ENCODE data around the gene PRXL2A. TPM values are rescaled to one million over a fixed set of nuclear protein-coding genes. Genes with fewer than 3 reads are reported as not detected.
A peak's percentile ranks its signal among the peaks of the same experiment; 100 is the strongest.

PRXL2A gene
- total RNA-seq, 4 donors from 2014 or later: 65.1 to 106 (median 89.0) TPM

- peak in 1 of 2 donors; percentile 12 for DNase-seq (ENCODE audit: low spot score in 2 of 2)
- no peak overlapping the region for H3K4me3 ChIP-seq (ENCODE audit: low read depth, poor library complexity, severe bottlenecking)
- intact Hi-C loops (cut with DNase I; ENCODE audit: low total_unique reads): no loop called here
- WGBS, 2 donors: 22 to 32% methylated on average over 4 of the region's 4 CpGs
- TF ChIP-seq POLR2A (IDR thresholded peaks at IDR 0.05): no peak
- TF ChIP-seq CTCF (IDR thresholded peaks at IDR 0.05): no peak
Observed at GRCh38 chr10:80406204-80406603, 2.1 kb upstream of the PRXL2A start.

GRCh38 chr10:80407812-80408241, 524 bp upstream of the PRXL2A start:
- intact Hi-C loops (cut with DNase I; ENCODE audit: low total_unique reads): no loop called here
- WGBS, 2 donors: 27 to 30% methylated on average over 16 of the region's 16 CpGs
- DNase-seq (ENCODE audit: low spot score in 2 of 2): peak in 1 of 2 donors; percentile 86
- peak overlapping the region; percentile 52 for H3K4me3 ChIP-seq (ENCODE audit: low read depth, poor library complexity, severe bottlenecking)
- TF ChIP-seq POLR2A (IDR thresholded peaks at IDR 0.05): no peak
- no peak for TF ChIP-seq CTCF (IDR thresholded peaks at IDR 0.05)

GRCh38 chr10:80409121-80409520, 770 bp downstream of the PRXL2A start:
- no peak for DNase-seq (ENCODE audit: low spot score in 2 of 2)
- TF ChIP-seq CTCF (IDR thresholded peaks at IDR 0.05): no peak
- no peak for TF ChIP-seq POLR2A (IDR thresholded peaks at IDR 0.05)
- 30 to 39% methylated on average over 12 of the region's 12 CpGs for WGBS, 2 donors
- H3K4me3 ChIP-seq (ENCODE audit: low read depth, poor library complexity, severe bottlenecking): no peak overlapping the region
- intact Hi-C loops (cut with DNase I; ENCODE audit: low total_unique reads): no loop called here

- WGBS, 2 donors: 42 to 57% methylated on average over 2 of the region's 2 CpGs
- intact Hi-C loops (cut with DNase I; ENCODE audit: low total_unique reads): no loop called here
- no peak overlapping the region for H3K4me3 ChIP-seq (ENCODE audit: low read depth, poor library complexity, severe bottlenecking)
- DNase-seq (ENCODE audit: low spot score in 2 of 2): no peak
- TF ChIP-seq CTCF (IDR thresholded peaks at IDR 0.05) (no peak), POLR2A (IDR thresholded peaks at IDR 0.05) (no peak)
Observed at GRCh38 chr10:80410122-80410521, 1.8 kb downstream of the PRXL2A start.

GRCh38 chr10:80410578-80411145, 2.3 kb downstream of the PRXL2A start:
- 53 to 55% methylated on average over 5 of the region's 5 CpGs for WGBS, 2 donors
- H3K4me3 ChIP-seq (ENCODE audit: low read depth, poor library complexity, severe bottlenecking): no peak overlapping the region
- intact Hi-C loops (cut with DNase I; ENCODE audit: low total_unique reads): no loop called here
- peak in 1 of 2 donors; percentile 59 for DNase-seq (ENCODE audit: low spot score in 2 of 2)
- TF ChIP-seq CTCF (IDR thresholded peaks at IDR 0.05): no peak

GRCh38 chr10:80411267-80411668, 2.9 kb downstream of the PRXL2A start:
- TF ChIP-seq CTCF (IDR thresholded peaks at IDR 0.05) (no peak), POLR2A (IDR thresholded peaks at IDR 0.05) (no peak)
- no peak for DNase-seq (ENCODE audit: low spot score in 2 of 2)
- intact Hi-C loops (cut with DNase I; ENCODE audit: low total_unique reads): no loop called here
- 31 to 33% methylated on average over 2 of the region's 2 CpGs for WGBS, 2 donors
- H3K4me3 ChIP-seq (ENCODE audit: low read depth, poor library complexity, severe bottlenecking): no peak overlapping the region

All from lower leg skin (tissue), 4 donors.